NCI-H345 treated with DMSO at 0.1 percent for 48 hours (cell line): Measurements from ENCODE around the gene LCLAT1.

Experiments used
- DNase-seq: peaks from one replicate; lab custom pipeline; 2025; ENCODE audit not compliant: unreplicated experiment; lab: John Stamatoyannopoulos, UW

The LCLAT1 gene

GRCh38 chr2:30689496-30690125, 242.6 kb downstream of the LCLAT1 start:
- no peak for DNase-seq

- DNase-seq, result no peak
Observed at GRCh38 chr2:30690126-30690561, 243.1 kb downstream of the LCLAT1 start.

GRCh38 chr2:30691091-30691947, 244.3 kb downstream of the LCLAT1 start:
- no peak for DNase-seq

GRCh38 chr2:30691948-30692828, 245.1 kb downstream of the LCLAT1 start:
- no peak for DNase-seq

- DNase-seq, result no peak
Observed at GRCh38 chr2:30692829-30693275, 245.8 kb downstream of the LCLAT1 start.
